HG03175 (cell line): Measurements from ENCODE around the gene ANKRD31.

Source experiments
- ATAC-seq: cut with Tn5 transposase; IDR thresholded peaks from one replicate; pipeline ENCODE4 v1.9.1; 2021; ENCODE audit warnings: mild to moderate bottlenecking, moderate library complexity; ENCODE audit not compliant: unreplicated experiment

Gene ANKRD31

DNA sequence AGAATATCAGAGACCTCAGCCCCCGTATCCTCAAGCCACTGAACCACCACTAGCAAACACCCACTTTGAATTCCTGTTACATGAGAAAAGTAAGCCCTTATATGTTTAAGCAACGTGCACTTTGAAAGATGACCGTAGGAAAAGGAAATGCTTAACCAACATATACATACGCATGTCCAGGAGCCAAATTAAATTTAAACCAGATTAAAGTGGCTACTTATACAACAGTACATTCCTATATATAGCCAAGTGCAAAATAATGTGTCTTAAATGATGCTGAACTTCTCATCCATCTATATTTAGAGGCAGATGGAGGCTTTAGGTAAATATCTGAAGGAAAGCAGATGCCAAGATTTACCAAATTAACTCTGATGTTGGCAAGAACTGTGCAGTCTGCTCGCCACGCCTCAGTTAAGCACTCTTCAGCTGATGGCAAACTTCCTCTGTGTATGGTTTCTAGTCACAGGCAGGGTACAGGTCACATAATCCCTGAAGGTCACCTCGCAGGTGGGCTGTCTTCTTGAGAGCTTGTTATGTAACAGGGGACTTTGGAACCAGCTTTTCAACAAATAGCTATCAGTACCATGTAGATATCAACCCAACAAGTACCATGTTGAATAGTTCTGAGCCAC lies 192.9 kb downstream of the ANKRD31 start:
- no peak for ATAC-seq

DNA sequence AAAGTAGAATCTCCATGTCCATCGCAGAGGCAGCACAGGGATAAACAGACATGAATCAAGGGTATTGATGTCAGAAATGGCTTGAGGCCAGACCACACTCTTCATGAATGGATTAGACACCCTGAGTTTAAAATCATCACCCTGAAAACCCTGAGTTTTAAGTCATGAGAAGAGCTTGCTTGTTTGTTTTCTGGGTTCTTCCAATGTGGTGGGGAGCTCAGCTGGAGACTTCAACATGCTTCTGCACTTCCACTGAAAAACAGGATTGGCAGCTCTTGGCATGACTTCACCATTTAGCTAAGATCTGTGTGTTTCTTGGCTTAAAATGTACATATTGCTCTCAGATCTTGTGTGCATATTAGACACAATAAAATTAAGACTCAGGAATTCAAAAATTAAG lies 194.2 kb downstream of the ANKRD31 start:
- ATAC-seq = no peak

DNA sequence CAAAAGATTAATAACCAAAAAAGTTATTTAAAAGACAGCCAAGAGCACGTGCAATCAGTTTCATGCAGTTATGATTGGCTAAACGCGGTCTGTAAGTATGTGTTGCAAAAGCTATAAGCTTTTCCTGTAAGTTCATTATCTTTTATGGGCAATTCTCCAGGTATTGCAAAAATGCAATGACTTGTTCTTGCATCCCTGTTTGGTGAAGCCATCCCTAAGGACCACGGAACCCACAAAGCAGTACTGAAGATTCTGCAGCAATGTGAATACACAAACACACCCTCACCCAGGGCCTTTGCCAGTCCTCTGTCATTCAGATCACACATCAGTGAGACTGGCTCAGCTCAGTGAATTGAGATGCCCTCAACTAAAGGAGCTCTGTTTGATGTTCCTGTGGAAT lies 195.7 kb downstream of the ANKRD31 start:
- no peak for ATAC-seq

DNA sequence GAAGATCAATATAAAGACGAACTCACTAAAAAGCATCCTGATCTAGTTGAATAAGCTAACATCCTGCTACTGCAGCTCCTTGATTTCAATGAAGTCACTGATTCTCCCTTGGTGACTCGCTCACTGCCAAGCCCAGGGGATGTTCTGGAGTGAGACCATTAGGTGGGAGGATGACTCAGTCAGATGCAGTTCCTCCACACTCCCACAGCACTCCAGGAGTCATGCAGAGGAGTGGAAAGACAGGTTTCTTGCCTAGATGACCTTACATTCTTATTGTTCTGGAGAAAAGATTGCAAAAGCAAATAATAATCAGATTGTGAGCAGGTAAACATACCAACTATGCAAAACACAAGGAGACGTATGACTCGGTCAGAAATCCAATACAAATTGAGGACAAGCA lies 199.6 kb downstream of the ANKRD31 start:
- ATAC-seq = no peak

DNA sequence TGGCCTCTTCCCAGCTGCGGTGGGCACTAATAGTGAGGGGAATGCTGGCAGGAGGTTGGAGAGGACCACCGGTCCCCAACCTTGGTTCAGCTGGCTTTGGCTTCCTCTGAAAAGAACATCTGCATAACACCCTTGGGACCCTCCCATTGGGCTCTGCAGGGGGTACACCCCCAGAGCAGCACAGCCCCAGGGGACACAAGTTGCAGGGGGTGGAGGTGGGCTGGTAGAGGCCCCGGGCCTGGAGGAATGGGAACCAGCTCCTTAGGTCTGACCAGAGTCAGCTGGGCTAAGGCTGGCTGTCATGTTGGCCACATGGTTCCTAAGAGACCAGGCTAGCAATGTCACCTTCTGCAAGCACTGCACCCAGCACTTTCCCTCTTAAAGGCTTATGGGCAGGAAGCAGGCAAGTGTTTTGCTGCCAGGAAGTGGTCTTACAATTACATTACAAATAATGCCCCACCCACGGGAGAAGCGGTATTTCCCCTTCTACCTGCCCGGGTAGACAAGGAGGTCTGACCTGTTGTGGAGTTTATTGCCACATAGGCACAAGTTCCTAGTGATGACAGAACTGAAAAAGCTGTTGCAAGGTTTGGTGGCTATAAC lies 202.4 kb downstream of the ANKRD31 start:
- ATAC-seq = no peak

DNA sequence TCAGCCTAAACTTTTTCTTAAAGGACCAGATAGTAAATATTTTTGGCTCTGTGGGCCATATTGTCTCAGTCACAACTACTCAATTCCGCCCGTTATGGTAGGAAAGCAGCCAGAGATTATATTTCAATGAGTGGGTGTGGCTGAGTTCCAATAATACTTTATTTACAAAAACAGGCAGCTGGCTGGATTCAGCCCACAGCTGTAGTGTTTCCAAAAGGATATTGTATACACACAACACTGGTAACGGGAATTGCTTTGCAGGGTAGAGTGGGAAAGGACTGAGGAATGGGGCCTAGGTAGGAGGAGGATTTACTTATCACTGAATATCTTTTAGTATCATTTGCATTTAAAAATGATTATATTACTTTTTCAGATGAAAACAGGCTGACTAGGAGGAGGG lies 205.3 kb downstream of the ANKRD31 start:
- no peak for ATAC-seq

DNA sequence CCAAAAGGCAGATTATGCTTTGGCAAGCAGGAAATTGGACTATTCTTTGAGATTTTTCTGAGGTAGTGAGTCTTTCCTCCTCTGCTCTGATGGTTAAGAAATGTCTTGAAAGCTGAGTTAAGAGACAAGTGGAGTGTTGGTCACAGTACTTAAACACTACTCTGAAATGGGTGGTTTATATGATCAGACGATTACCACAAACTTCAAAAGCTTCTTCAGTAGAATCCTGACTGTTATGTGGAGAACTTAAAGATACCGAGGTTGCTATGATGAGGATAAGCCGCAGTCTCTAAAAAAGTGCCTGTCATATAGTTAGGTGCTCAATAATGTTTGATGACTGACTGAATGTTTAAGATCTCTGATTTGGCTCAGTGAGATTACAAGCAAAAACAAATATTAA lies 208.6 kb downstream of the ANKRD31 start:
- ATAC-seq = no peak

DNA sequence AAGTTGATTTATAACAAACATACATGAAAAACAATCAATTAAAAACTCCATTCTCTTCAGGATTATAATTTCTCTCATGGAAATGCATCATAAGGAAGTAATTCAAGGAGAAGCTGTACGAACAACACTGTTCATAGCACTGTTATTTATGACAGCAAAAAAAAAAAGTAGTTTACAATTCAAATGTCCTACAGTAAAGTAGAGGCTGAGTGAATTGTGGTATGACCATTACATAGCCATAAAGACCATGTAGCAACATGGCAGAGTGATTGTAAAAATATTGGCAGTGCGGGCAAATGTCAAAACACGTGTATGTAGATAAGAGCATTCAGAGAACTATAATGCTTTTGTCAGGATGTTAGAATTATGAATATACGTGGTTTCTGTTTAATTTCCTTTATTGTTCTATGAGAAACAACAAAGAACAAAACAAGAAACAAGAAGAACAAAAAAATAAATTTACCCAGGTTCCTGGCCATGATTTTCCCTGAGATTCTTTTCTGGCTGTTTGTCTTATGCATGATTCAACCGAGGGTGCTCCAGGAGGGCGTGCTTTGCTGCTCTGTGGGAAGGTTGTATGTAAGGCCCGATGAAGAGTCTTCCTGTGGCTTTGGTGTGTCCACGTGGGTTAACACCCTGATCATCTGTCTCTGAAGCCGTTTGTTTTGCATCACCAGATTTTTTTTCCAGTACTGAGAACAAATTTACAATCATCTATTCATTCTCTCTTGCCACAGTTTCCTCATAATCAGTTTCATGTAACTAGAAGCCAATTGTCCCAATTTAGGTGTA lies 213.1 kb downstream of the ANKRD31 start:
- no peak for ATAC-seq

DNA sequence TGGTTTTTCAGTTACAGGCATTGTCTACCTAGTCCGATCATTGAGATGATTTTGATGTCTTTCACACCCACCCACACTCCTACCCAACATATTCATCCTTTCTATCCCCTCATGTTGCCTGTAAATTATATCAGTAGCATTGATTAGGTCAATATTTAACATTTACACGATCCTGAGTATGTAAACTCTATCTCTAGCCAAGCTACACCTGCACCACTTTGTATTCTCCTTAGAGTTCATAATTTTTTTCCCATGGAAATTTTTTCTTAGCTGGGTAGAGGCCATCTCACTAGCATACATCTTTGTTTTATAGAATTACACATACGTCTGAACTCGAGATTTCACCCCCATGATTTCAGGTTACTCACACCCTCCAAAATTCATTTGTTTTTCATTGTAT lies 214.9 kb downstream of the ANKRD31 start:
- no peak for ATAC-seq

DNA sequence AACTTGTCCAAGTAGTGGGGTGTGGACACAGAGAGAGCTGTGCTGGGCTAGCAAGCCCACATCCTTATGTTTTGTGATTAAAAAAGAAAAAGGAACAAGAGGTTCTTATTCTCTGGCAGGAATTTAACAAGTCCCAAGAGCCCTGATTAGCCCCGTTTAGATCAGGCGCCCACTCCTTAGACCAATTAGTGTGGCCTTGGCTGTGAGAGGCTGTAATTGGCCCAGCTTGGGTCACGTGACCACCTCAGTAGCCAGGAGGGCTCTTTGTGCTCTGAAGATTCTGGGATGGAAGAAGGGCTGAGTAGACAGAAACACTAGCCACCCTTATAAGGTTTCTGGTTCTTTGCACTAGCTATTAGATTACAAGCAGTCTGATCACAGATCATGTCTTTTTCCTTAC lies 215.5 kb downstream of the ANKRD31 start:
- no peak for ATAC-seq

DNA sequence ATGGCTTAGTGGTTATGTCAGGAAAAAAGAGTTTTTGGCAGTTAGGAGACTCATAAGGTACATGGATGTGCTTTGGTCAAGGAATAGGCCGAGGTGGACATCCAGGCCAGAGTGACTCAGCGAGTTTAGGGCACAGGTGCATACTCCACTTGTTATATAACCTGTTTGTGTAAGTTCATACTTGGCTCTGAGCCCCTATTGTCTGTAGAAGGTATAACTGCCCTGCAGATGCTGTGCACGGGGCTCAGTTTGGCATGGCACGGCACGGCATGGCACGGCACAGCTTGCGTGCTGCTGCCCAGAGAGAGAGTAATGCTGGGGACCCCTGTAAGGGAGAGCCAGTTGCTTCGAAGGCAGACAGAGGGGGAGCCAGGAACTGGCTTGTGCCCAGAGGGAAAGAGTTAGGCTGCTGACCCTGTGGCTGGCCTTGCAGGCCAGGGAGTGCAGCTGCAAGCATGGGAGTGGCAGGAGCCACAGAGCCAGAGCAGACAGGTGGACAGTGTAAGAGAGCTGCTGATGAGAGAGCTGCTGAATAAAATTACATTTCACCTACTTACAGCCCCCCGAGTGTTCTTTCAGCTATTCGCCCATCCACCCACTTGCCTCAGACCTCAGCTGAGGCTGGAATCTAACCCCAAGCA lies 216.5 kb downstream of the ANKRD31 start:
- no peak for ATAC-seq

DNA sequence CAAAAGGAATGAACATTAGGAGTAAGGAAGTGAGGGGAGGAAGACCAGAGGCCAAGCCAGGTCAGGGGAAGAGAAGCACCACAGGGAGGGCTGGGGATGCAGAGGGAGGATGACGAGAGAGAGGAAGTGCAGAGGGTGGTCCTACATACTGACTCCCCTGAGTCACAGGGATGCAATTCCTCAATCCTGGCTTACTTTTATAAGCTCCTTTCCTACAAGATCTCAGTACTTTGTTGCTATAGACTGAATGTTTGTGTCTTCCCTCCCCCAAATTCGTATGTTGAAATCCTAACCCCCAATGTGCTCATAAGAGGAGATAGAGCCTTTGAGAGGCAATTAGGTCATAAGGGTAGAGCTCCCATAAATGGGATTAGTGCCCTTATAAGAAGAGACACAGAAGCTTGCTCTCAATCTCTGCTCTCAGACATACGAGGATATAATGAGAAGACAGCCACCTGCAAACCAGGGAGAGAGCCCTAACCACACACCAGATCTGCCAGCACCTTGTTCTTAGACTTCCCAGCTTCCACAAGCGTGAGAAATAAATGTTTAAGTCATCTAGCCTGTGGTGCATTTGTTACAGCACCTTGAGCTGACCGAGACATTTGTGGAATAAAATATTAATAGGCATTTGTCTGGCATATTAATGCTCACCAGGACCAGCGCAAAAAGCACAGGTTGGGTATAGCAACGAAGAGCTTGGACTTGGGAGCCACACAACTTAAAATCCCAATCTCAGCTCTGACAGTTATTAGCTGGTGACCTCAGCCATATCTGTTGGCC lies 217.7 kb downstream of the ANKRD31 start:
- ATAC-seq = no peak
